Activated naive CD8-positive, alpha-beta T cell treated with anti-CD3 and anti-CD28 coated beads for 36 hours (primary cell): ENCODE data around the gene SLC6A3. TPM values are rescaled to one million over a fixed set of nuclear protein-coding genes. Genes with fewer than 3 reads are reported as not detected.
"Not testable (repeated sequence)": the region's sequence is repeated elsewhere in the genome, so short reads cannot be mapped to it uniquely, and the experiment has no call there.

ENCODE experiments used
- DNase-seq: peaks from one replicate; pipeline ENCODE4 v3.0.0; 2021
- H3K27ac Mint-ChIP-seq: one replicate; pipeline ENCODE4 v1.8.0; 2022; ENCODE audit warnings: mild to moderate bottlenecking, moderate library complexity, mixed read lengths
- H3K27me3 Mint-ChIP-seq: one replicate; pipeline ENCODE4 v1.8.0; 2022; ENCODE audit warnings: mild to moderate bottlenecking, mixed read lengths
- H3K36me3 Mint-ChIP-seq: one replicate; pipeline ENCODE4 v1.8.0; 2021; ENCODE audit warnings: mild to moderate bottlenecking, mixed read lengths
- H3K4me1 Mint-ChIP-seq: one replicate; pipeline ENCODE4 v1.8.0; 2021; ENCODE audit warnings: mixed read lengths
- H3K4me3 Mint-ChIP-seq: one replicate; pipeline ENCODE4 v1.8.0; 2022; ENCODE audit warnings: mild to moderate bottlenecking, moderate library complexity, mixed read lengths
- H3K9me3 Mint-ChIP-seq: one replicate; pipeline ENCODE4 v1.8.0; 2022; ENCODE audit warnings: mixed read lengths
- total RNA-seq, 2 experiments: library from RNA; stranded (reverse); gene quantifications; one replicate each; pipeline ENCODE4 v1.2.3, GENCODE V29; 2021

Gene SLC6A3
- total RNA-seq, 2 experiments from 2014 or later: not detected

DNA sequence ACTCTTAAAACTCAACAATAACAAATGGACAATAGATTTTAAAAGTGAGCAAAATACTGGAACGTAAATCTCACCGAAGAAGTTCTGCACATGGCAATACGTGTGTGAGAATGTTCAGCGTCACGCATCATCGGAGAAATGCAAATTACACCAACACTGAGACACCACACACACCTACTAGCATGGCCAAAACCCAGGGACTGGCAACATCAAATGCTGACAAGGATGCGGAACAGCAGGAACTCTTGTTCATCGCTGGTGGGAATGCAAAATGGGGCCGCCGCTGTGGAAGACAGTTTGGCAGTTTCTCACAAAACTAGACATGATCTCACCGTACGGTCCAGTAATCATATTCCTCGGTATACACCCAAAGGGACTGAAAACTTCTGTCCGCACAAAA, 78.7 kb downstream of the SLC6A3 start:
- Mint-ChIP-seq H3K4me1 (no peaks in the 10 kb centered on the region), H3K27ac (no peak overlapping the region), H3K4me3 (no peak overlapping the region), H3K36me3 (no peaks in the 10 kb centered on the region), H3K9me3 (no peaks in the 10 kb centered on the region), H3K27me3 (peaks cover 12% of the 10 kb centered on the region)
- no peak for DNase-seq

DNA sequence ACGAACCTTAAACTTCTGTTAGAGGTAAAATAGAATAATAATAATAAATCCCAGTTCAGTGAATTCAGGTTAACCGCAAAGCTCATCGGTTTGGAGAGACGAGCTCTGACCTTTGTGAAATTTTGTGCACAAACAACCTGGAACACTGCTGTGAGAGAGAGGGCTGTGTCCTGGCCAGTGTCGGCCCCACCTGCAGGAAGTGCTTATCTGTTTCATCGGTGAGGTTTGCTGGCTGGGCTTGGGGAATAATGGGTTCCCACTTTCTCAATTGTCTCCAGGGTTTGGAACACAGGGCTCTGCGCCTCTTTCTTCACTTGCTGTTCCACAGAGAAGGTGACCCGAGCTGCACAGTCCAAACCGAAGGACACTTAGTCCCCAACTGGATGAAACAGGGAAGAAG, 81.0 kb downstream of the SLC6A3 start:
- Mint-ChIP-seq H3K27ac (no peak overlapping the region), H3K4me3 (no peak overlapping the region), H3K9me3 (no peaks in the 10 kb centered on the region), H3K36me3 (no peaks in the 10 kb centered on the region), H3K4me1 (no peaks in the 10 kb centered on the region), H3K27me3 (peaks cover 16% of the 10 kb centered on the region)
- DNase-seq: no peak

DNA sequence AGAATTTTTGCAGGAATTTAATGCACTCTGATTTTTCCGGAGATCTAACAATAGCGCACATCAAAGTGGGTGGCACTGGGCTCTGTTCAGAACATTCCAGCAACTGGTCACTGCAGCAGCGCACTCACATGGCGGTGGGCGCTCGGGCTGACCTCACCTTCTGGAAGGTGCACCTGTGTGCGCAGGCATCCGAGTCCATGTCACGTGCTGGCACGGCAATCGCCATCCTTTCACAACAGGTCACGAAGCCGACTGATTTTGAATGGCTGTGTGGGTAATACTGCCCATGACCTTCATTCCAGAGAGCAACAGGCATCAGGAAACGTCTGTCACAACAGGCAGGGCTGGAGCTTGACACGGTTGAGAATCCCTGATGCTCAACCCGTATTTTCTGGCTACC, 81.7 kb downstream of the SLC6A3 start:
- no peak for DNase-seq
- no peaks in the 10 kb centered on the region for H3K36me3 Mint-ChIP-seq
- H3K27me3 Mint-ChIP-seq: peaks cover 16% of the 10 kb centered on the region
- H3K27ac Mint-ChIP-seq: no peak overlapping the region
- no peak overlapping the region for H3K4me3 Mint-ChIP-seq
- no peaks in the 10 kb centered on the region for H3K9me3 Mint-ChIP-seq
- no peaks in the 10 kb centered on the region for H3K4me1 Mint-ChIP-seq

DNA sequence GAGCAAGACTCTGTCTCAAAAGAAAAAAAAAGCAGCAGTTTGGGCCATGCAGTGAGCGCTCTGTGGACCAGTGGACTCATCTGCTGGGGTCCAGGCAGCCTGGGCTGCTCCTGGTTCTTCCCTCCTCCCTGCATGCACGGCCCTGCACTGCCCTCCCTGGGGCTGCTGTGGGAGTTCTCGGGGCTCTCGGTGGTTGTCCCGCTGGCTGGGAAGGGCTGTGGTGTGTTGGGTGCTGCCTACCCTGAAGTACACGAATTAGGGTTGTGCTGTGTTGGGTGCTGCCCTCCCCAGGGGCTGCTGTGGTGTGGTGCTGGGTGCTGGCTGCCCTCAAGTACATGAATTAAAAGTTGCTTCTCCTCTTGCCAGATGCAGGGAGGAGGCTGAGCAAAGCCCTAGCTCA, 82.1 kb downstream of the SLC6A3 start:
- no peaks in the 10 kb centered on the region for H3K9me3 Mint-ChIP-seq
- DNase-seq: no peak
- no peaks in the 10 kb centered on the region for H3K4me1 Mint-ChIP-seq
- H3K27ac Mint-ChIP-seq: no peak overlapping the region
- no peaks in the 10 kb centered on the region for H3K36me3 Mint-ChIP-seq
- no peak overlapping the region for H3K4me3 Mint-ChIP-seq
- H3K27me3 Mint-ChIP-seq: peaks cover 16% of the 10 kb centered on the region

DNA sequence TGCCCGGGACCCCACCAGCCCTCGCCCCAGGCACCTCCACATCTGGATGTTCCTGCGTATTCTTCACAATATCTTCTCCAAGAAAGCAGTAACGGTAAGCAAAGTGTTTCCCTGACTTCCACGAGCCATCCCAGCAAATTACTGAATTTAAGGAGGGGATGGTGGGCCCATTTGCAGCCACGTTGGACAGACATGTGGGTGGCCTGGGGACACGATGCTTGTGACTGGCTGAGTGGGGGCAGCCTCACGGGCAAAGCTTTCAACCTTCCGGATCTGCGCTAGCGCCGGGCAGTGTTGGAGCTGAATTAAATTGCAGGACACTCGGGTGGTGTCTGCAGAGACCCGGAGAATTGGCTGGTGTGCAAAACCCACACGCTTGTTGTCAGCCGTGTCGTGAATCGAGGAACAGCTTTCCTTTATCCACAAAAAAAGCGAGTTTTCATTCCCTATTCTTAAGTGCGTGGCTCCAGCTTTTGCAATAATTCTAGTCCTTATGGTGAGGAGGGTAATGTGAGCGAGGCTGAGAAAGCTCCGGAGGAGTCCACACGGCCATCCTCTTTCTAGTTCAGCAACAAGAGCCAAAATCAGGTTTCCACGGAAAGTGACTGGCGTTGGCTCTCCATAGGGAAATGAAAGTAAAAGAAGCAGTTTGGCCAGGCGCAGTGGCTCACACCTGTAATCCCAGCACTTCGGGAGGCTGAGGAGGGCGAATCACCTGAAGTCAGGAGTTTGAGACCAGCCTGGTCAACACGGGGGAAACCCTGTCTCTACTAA, 82.8 kb downstream of the SLC6A3 start:
- H3K4me1 Mint-ChIP-seq: no peaks in the 10 kb centered on the region
- H3K27me3 Mint-ChIP-seq: peaks cover 16% of the 10 kb centered on the region
- no peak overlapping the region for H3K4me3 Mint-ChIP-seq
- no peaks in the 10 kb centered on the region for H3K36me3 Mint-ChIP-seq
- no peak overlapping the region for H3K27ac Mint-ChIP-seq
- no peak for DNase-seq
- no peaks in the 10 kb centered on the region for H3K9me3 Mint-ChIP-seq

DNA sequence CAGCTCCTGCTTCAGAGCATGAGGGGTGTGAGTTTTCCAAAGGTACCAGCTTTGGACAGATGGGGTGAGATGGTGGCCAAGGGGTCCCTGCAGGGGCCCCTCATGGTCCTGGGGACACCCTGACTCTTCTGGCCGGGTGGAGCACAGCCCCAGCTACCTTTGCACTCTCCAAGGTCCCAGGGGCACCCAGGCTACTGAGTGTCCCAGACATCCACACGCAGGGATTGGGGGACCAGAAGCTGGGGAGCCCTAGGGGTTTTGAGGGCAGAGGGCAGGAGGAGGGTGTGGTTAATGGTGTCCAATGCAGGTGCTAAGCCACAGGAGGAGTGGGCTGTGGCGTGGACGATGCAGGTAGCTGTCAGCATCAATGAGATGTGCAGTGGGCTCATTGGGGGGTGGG, 84.4 kb downstream of the SLC6A3 start:
- no peak overlapping the region for H3K4me3 Mint-ChIP-seq
- H3K27ac Mint-ChIP-seq: no peak overlapping the region
- DNase-seq: no peak
- no peaks in the 10 kb centered on the region for H3K9me3 Mint-ChIP-seq
- H3K36me3 Mint-ChIP-seq: no peaks in the 10 kb centered on the region
- peaks cover 16% of the 10 kb centered on the region for H3K27me3 Mint-ChIP-seq
- H3K4me1 Mint-ChIP-seq: no peaks in the 10 kb centered on the region

DNA sequence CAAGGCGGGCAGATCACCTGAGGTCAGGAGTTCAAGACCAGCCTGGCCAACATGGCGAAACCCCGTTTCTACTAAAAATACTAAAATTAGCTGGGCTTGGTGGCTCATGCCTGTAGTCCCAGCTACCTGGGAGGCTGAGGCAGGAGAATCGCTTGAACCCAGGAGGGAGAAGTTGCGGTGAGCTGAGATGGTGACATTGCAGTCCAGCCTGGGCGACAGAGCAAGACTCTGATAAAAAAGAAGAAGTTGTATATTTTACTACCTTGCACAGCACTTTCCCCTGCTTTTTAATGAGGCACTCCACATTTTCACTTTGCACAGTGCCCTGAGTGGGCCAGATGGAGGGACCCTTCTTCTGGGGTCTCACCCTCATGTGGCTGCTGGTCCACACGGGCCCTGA, 84.9 kb downstream of the SLC6A3 start:
- not testable (repeated sequence) for H3K4me1 Mint-ChIP-seq, DNase-seq, H3K9me3 Mint-ChIP-seq, H3K27ac Mint-ChIP-seq, H3K36me3 Mint-ChIP-seq, H3K4me3 Mint-ChIP-seq
- peaks cover 16% of the 10 kb centered on the region for H3K27me3 Mint-ChIP-seq

DNA sequence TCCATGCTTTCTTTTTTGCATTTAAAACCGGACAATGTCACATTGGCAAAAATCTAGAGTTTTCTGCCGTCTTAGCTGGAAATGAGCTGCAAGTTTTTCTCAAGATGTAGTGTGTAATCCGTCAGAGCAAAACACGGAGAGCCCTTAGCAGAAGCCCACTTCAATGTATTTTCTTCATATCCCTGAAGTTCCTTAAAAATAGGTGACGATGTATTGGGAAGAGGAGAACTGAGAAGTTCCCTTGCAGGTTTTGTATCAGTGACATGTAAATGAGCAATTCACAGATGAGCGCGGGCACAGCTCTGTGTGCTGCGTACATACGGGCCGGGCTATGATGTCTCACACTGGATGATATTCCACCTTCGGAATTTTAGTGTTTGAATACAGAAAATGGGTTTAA, 85.5 kb downstream of the SLC6A3 start:
- no peak overlapping the region for H3K4me3 Mint-ChIP-seq
- peaks cover 16% of the 10 kb centered on the region for H3K27me3 Mint-ChIP-seq
- no peak for DNase-seq
- H3K4me1 Mint-ChIP-seq: no peaks in the 10 kb centered on the region
- no peaks in the 10 kb centered on the region for H3K36me3 Mint-ChIP-seq
- no peaks in the 10 kb centered on the region for H3K9me3 Mint-ChIP-seq
- no peak overlapping the region for H3K27ac Mint-ChIP-seq

DNA sequence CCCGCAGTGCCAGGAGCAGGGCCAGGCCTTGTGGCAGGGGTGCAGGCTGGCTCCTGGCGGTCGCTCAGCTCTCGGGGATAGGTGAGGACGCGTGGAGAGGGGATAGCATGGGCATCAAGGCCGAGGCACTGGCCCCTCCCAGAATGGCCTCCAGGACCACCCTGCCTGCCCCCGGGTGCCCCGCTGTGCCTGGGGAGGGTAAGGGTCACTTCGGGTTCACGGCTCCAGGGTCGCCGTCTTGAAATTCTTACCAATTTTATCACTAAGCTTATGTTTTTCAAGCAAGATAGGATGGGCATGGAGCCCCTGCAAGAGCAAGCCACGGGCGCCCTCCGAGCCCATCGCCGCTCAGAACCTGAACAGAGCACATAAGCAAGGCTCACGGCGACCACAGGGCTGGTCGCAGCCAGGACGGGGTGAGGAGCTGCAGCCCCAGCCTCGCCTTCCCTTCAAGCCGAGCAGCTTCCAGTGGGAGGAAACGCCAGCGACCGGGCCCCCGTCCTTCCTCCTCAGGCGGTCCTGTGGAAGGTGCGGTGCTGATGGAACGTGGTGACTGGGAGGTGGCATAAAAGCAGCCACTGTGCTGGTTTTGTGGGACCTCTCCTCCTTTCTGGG, 86.1 kb downstream of the SLC6A3 start:
- no peak overlapping the region for H3K27ac Mint-ChIP-seq
- peaks cover 16% of the 10 kb centered on the region for H3K27me3 Mint-ChIP-seq
- no peaks in the 10 kb centered on the region for H3K36me3 Mint-ChIP-seq
- no peaks in the 10 kb centered on the region for H3K9me3 Mint-ChIP-seq
- H3K4me3 Mint-ChIP-seq: no peak overlapping the region
- no peak for DNase-seq
- no peaks in the 10 kb centered on the region for H3K4me1 Mint-ChIP-seq

DNA sequence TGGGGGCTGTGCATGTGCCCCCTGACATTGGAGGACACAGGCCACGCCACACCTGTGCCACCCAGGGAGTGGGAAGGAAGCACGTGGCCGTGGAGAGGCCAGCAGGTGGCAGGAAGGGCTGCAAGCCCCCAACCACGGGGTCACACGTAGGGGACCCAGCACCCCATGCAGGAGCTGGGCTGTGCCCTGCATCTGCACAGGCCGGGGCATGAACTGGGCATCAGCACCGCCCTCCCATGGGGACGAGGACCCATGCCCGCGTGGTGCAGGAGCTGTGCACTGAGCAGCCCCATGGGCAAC, 86.6 kb downstream of the SLC6A3 start:
- Mint-ChIP-seq H3K4me3 (no peak overlapping the region), H3K36me3 (no peaks in the 10 kb centered on the region), H3K4me1 (no peaks in the 10 kb centered on the region), H3K27ac (no peak overlapping the region), H3K27me3 (peaks cover 13% of the 10 kb centered on the region), H3K9me3 (no peaks in the 10 kb centered on the region)
- no peak for DNase-seq

DNA sequence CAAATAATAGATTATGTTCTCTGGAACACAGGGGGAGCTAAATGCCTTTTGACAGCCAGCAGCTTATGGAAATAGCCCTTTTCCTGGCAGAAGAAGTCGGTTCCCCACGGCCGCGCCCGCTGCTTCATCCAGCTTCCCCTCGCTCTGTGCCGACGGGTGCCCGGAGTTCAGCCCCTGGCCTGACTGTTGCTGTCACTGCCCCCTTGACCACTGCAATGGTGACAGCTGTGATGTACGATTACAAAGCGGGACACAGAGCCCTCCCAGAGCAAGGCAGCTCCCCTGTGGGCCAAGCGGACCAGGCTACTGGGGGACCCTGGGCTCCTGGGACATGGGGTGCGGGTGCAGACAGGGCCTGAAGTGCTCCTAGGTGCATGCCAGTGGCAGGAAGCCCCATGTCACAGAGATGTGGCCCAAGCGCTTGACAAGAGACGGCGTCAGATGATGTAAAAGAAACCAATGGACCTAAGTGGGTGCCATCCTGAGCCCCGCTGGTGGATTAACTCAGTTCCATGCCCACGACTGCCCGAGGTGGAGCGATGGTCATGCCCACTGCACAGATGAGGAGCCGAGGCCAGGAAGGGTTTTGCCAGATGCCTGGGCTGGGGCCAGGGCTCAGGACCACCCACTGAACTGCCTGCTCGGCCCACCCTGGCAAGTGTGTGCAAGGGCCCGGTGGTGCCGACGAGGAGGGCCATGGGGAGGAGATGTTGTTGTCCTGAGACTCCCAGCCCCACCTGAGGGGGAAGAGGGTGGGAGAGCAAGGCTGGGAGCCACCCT, 87.1 kb downstream of the SLC6A3 start:
- H3K27me3 Mint-ChIP-seq: peaks cover 8% of the 10 kb centered on the region
- no peaks in the 10 kb centered on the region for H3K36me3 Mint-ChIP-seq
- DNase-seq: no peak
- H3K4me3 Mint-ChIP-seq: no peak overlapping the region
- H3K27ac Mint-ChIP-seq: no peak overlapping the region
- H3K4me1 Mint-ChIP-seq: no peaks in the 10 kb centered on the region
- H3K9me3 Mint-ChIP-seq: no peaks in the 10 kb centered on the region

DNA sequence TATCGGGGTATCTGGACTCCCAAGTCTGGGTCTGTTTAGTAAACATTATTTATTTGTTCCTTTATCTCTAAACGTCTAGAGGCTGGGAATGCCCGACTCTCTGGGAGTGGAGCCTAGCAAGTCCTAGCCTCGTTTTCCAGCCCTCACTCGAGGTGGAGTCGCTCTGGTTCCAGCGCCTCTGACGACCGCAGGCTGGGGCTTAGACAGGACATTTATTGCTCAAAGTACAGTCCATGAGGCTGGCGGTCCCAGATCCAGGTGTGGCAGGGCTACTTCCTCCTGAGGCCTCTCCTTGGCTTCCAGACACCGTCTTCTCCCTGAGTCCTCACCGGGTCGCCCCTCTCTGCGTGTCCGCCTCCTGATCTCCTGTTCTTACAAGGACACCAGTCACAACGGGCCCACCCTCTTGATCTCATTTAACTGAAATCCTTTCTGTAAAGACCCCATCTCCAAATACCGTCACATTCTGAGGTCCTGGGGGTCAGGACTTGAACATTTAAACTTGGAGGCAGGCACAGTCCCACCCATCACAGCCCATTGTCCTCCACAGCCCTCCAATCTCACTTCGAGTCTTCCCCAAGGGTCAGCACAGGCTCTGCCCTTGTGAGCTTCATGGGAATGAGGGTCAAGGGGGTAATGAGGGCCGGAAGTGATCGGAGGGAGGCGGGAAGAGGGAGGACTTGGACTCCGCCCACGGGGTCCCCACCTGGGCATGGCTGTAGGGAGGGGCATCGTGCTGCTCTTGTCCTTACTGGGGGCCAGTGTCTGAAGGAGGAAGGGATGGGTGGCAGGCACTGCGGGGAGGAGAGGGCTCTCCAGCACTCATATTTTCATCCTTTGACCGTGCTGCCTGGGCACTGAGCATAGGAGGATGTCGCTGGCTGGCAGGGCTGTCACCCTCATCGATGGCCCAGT, 88.1 kb downstream of the SLC6A3 start:
- DNase-seq: no peak
- no peaks in the 10 kb centered on the region for H3K4me1 Mint-ChIP-seq
- H3K9me3 Mint-ChIP-seq: no peaks in the 10 kb centered on the region
- no peak overlapping the region for H3K4me3 Mint-ChIP-seq
- peaks cover 4% of the 10 kb centered on the region for H3K27me3 Mint-ChIP-seq
- no peak overlapping the region for H3K27ac Mint-ChIP-seq
- H3K36me3 Mint-ChIP-seq: no peaks in the 10 kb centered on the region

DNA sequence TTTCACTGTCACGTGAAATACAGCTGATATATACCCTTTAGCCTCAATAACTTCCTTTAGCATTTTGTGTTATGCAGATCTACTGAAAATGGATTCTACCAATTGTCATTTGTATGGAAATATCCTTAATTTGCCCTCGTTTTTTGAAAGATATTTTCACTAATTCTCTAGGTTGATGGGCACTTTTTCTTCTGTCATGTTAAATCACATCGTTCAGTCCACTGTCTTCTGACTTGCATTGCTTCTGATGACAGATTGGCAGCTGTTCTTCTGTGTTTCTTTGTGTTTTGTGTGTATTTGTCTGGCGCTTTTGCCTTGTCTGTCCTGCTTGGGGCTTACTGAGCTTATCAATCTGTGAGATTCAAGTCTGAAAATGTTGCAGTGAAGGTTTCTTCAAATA, 90.7 kb downstream of the SLC6A3 start:
- Mint-ChIP-seq H3K4me3 (no peak overlapping the region), H3K27ac (no peak overlapping the region), H3K27me3 (peaks cover 2% of the 10 kb centered on the region), H3K9me3 (no peaks in the 10 kb centered on the region), H3K4me1 (no peaks in the 10 kb centered on the region), H3K36me3 (no peaks in the 10 kb centered on the region)
- DNase-seq: no peak

DNA sequence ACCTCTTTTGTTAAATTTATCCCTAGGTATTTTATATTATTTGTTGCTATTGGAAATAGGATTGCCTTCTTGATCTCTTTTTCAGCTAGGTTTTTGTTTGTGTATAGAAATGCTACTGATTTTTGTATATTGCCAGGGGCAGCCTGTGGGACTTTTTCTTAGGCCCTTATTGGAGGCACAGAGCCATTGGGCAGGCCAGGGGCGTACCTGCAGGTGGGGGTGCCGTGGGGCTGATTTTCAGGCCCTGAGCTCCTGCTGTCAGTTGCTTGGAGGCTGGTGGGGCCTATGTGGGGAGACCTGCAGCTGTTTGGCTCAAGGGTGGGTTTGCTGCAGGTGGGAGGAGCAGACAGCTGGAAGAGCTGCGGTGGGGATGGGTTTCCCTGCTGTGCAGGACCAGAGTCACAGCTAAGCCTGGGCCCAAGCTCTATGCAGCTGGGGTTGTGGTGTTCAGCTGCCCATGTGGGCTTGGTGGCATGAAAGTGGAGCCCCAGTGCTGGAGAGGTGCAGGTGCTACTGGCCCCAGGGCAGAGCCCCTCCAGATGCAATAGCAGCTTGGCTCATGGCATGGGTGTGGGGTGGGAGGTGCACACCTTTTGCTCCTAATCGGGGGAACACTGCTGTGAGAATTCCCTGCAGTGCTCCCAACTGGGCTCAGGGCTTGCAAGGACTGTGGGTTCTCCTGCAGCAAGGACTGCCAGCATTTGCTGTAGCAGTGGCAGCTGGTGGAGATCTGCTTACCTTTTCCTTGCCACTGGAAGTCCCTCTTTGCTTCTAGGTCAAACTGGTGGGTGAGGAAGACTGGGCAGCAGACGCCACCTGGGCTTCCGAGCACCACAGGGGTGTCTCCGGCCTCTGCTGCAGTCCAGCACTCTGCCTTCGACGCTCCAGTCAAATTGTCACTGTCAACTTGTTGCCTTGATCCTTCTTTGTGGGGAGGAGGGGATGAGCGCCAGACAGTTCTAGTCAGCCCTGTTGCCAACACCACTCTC, 92.7 kb downstream of the SLC6A3 start:
- Mint-ChIP-seq H3K4me3 (no peak overlapping the region), H3K9me3 (no peaks in the 10 kb centered on the region), H3K36me3 (no peaks in the 10 kb centered on the region), H3K4me1 (no peaks in the 10 kb centered on the region), H3K27ac (no peak overlapping the region), H3K27me3 (no peaks in the 10 kb centered on the region)
- no peak for DNase-seq
